Myocyte (in vitro differentiated cells): ENCODE measurements around the gene KIF6. TPM values are rescaled to one million over a fixed set of nuclear protein-coding genes. Genes with fewer than 3 reads are reported as not detected.

ENCODE experiments used
- DNase-seq: peaks from one replicate; pipeline ENCODE4 v3.0.0-alpha.2; 2012; ENCODE audit warnings: low read depth
- total RNA-seq: library from RNA; depleted of rRNA; stranded (reverse); fragments of >200 nt; gene quantifications from 2 replicates; pipeline ENCODE4 v1.2.3, GENCODE V29; 2014

The KIF6 gene
- total RNA-seq, 1 donor from 2014 or later: not detected

- no peak for DNase-seq
Observed at GRCh38 chr6:39328066-39328465, 397.1 kb downstream of the KIF6 start.

GRCh38 chr6:39327507-39327906, 397.7 kb downstream of the KIF6 start:
- no peak for DNase-seq

GRCh38 chr6:39322306-39322850, 402.8 kb downstream of the KIF6 start, which contains the start of gene KCNK16:
Gene KCNK16 (minus strand): TSS chr6:39322702. CDS start chr6:39322540, 162 bp downstream.
- no peak for DNase-seq

- DNase-seq: no peak
Observed at GRCh38 chr6:39321761-39322160, 403.4 kb downstream of the KIF6 start.

GRCh38 chr6:39320363-39320984, 404.7 kb downstream of the KIF6 start:
- no peak for DNase-seq

GRCh38 chr6:39319621-39320362, 405.4 kb downstream of the KIF6 start:
- DNase-seq: no peak

- no peak for DNase-seq
Observed at GRCh38 chr6:39317256-39317655, 408.0 kb downstream of the KIF6 start.

- no peak for DNase-seq
Observed at GRCh38 chr6:39314273-39314795, 410.9 kb downstream of the KIF6 start, which contains the start of gene KCNK17. Gene KCNK17 (minus strand): TSS chr6:39314419. CDS start chr6:39314320, 99 bp downstream.

GRCh38 chr6:39313526-39314272, 411.5 kb downstream of the KIF6 start:
- DNase-seq: no peak

GRCh38 chr6:39312912-39313525, 412.2 kb downstream of the KIF6 start:
- no peak for DNase-seq

GRCh38 chr6:39310542-39310941, 414.7 kb downstream of the KIF6 start:
- DNase-seq: no peak

- DNase-seq: peak; percentile 71
Observed at GRCh38 chr6:39309942-39310531, 415.2 kb downstream of the KIF6 start.

GRCh38 chr6:39307462-39307861, 417.7 kb downstream of the KIF6 start:
- DNase-seq: no peak

- DNase-seq: no peak
Observed at GRCh38 chr6:39304951-39305350, 420.3 kb downstream of the KIF6 start.

- no peak for DNase-seq
Observed at GRCh38 chr6:39303425-39304153, 421.6 kb downstream of the KIF6 start.

- DNase-seq: peak; percentile 48
Observed at GRCh38 chr6:39302669-39303424, 422.4 kb downstream of the KIF6 start.

- no peak for DNase-seq
Observed at GRCh38 chr6:39302011-39302410, 423.2 kb downstream of the KIF6 start.

GRCh38 chr6:39301606-39302005, 423.6 kb downstream of the KIF6 start:
- DNase-seq: peak; percentile 5

GRCh38 chr6:39300739-39301138, 424.5 kb downstream of the KIF6 start:
- no peak for DNase-seq
